Mucosa of descending colon (tissue), 3 donors: ENCODE measurements around the gene TRAPPC3L. TPM values are rescaled to one million over a fixed set of nuclear protein-coding genes. Genes with fewer than 3 reads are reported as not detected.
A peak's percentile ranks its signal among the peaks of the same experiment; 100 is the strongest.

ENCODE experiments used
- ATAC-seq: fragments of 200-7000 bp; cut with Tn5 transposase; one replicate; pipeline ENCODE4 v1.9.1; 2020; ENCODE audit warnings: mild to moderate bottlenecking, moderate library complexity
- DNase-seq, 3 donors: peaks; one replicate each; pipeline ENCODE4 v3.0.0-alpha.2; 2020
- H3K36me3 ChIP-seq: fragments of 200-600 bp; one replicate; pipeline ENCODE4 v1.8.0; 2021; ENCODE audit warnings: low read depth, mild to moderate bottlenecking
- H3K4me1 ChIP-seq: fragments of 200-600 bp; one replicate; pipeline ENCODE4 v1.8.0; 2021; ENCODE audit warnings: low read depth, mild to moderate bottlenecking
- H3K4me3 ChIP-seq: fragments of 200-600 bp; one replicate; pipeline ENCODE4 v1.8.0; 2021; ENCODE audit warnings: mild to moderate bottlenecking
- H3K9me3 ChIP-seq: fragments of 200-600 bp; one replicate; pipeline ENCODE4 v1.8.0; 2021; ENCODE audit warnings: mild to moderate bottlenecking
- CTCF ChIP-seq: fragments of 200-600 bp; IDR thresholded peaks from one replicate; pipeline ENCODE4 v1.8.0; 2022; ENCODE audit warnings: antibody characterized with exemption, mild to moderate bottlenecking
- intact Hi-C, 2 donors: fragments of 100-400 bp; cut with DNase I in 1 of 2; cut with micrococcal nuclease in 1 of 2; formaldehyde crosslinking; loops; one replicate each; pipeline versions ENCODE4 v1.11.0 to v1.11.1; 2022; cut with DNase I, micrococcal nuclease
- total RNA-seq, 3 donors: library from RNA; stranded (reverse); fragmentation: NEBNext Ultra II Directional in 2 of 3; extraction: Animal tissue kit (Norgen Biotek cat#: 25700) in 2 of 3; gene quantifications; one replicate each; pipeline versions ENCODE4 v1.2.1 to v1.2.4, GENCODE V29; 2021 to 2023
- donor health status: DM: no; HTN: no; CAD: no; lungs with moderate emphysema.
- donor health status: DM: no; HTN: no; CAD: no.
- donor health status: DM: no; HTN: yes; CAD: no.

TRAPPC3L gene
- total RNA-seq, 3 donors from 2014 or later: not detected

GRCh38 chr6:116578335-116578734 is 32.9 kb upstream of the TRAPPC3L start:
- no peak for TF ChIP-seq CTCF
- Histone ChIP-seq H3K4me1 (peaks cover 7% of the 10 kb centered on the region), H3K36me3 (no peaks in the 10 kb centered on the region), H3K4me3 (no peak overlapping the region), H3K9me3 (no peaks in the 10 kb centered on the region)
- ATAC-seq (no peak), DNase-seq (no peak)
- intact Hi-C loops: no loop called here

GRCh38 chr6:116577486-116577885 is 32.0 kb upstream of the TRAPPC3L start:
- no peak overlapping the region for H3K4me3 ChIP-seq
- TF ChIP-seq CTCF: no peak
- no peaks in the 10 kb centered on the region for H3K9me3 ChIP-seq
- peaks cover 11% of the 10 kb centered on the region for H3K4me1 ChIP-seq
- H3K36me3 ChIP-seq: no peaks in the 10 kb centered on the region
- no peak for ATAC-seq
- intact Hi-C loops: no loop called here
- no peak for DNase-seq

- Histone ChIP-seq H3K9me3 (no peaks in the 10 kb centered on the region), H3K4me3 (no peak overlapping the region), H3K36me3 (no peaks in the 10 kb centered on the region), H3K4me1 (peaks cover 14% of the 10 kb centered on the region)
- DNase-seq (no peak), ATAC-seq (no peak)
- intact Hi-C loops: no loop called here
- no peak for TF ChIP-seq CTCF
These were observed 29.7 kb upstream of the TRAPPC3L start for GRCh38 chr6:116575227-116575626.

- ATAC-seq: peak; percentile 22
- H3K9me3 ChIP-seq: no peaks in the 10 kb centered on the region
- DNase-seq: peak; percentile 32 to 51 (median 38)
- no peak for TF ChIP-seq CTCF
- peak overlapping the region; percentile 56 for H3K4me3 ChIP-seq
- intact Hi-C loops: no loop called here
- H3K4me1 ChIP-seq: peaks cover 12% of the 10 kb centered on the region
- H3K36me3 ChIP-seq: no peaks in the 10 kb centered on the region
These were observed 26.7 kb upstream of the TRAPPC3L start for GRCh38 chr6:116572162-116572561.

DNA sequence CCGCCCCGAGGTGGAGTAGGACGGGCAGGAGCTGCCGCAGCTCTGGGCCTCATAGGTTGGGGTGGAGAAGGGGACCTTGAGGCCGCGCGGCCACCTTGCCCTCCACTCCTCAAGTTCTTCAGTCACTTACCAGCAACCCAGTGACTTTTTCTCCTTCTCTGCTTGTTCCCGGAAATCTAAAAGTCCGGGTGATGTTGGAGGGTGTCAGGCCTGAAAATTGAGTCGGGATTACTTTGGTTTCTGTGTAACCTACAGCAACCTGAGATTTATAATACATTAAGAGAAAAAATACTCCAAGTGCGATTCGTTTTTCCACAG is 26.2 kb upstream of the TRAPPC3L start:
- ATAC-seq (no peak), DNase-seq (no peak)
- intact Hi-C loops: no loop called here
- H3K36me3 ChIP-seq: no peaks in the 10 kb centered on the region
- H3K4me1 ChIP-seq: peaks cover 12% of the 10 kb centered on the region
- H3K9me3 ChIP-seq: no peaks in the 10 kb centered on the region
- TF ChIP-seq CTCF: no peak
- peak overlapping the region; percentile 56 for H3K4me3 ChIP-seq
